ENCODE measurements around the gene RILPL2. TPM values are rescaled to one million over a fixed set of nuclear protein-coding genes. Genes with fewer than 3 reads are reported as not detected.
A peak's percentile ranks its signal among the peaks of the same experiment; 100 is the strongest.
"Not testable (repeated sequence)": the region's sequence is repeated elsewhere in the genome, so short reads cannot be mapped to it uniquely, and the experiment has no call there.

The RILPL2 gene
- total and polyA plus RNA-seq, 9 of the 15 experiments (the other 6 are each of a cell fraction or from before 2014, with no cell fraction given), result 0.61 to 5.8 (median 4.3) TPM

DNA sequence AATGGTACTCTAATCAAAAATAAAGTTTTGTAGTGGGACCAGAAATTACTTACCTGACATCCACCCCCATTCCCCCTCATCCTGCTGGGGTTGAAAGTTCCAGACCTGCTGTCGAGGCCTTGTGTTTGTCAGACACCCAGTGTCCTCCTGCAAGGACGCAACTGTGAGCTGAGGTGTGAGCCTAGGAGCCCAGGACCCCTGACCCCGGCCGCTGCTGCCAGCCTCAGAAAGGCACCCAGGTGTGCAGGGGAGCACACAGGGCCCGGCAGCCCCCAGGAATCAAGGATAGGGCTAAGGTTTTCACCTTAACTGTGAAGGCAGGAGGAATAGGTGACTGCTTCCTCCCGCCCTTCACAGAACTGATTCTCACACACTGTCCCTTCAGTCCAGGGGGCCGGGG lies 27.9 kb downstream of the RILPL2 start:
- H2AFZ ChIP-seq (ENCODE audit: low read depth, low read length); H3K27me3 ChIP-seq (ENCODE audit: control insufficient read depth in 2 of 2, insufficient read depth in 2 of 2, low read length in 2 of 2); DNase-seq (ENCODE audit: extremely low read depth in 1 of 4, low spot score in 3 of 4); intact Hi-C loops (cut with micrococcal nuclease); H3K4me3 ChIP-seq; H3K9ac ChIP-seq (ENCODE audit: insufficient read depth in 1 of 2, low read depth in 2 of 2, low read length in 2 of 2); H3K9me3 ChIP-seq (replicated peaks; ENCODE audit: control insufficient read depth, insufficient read depth, low read depth, low read length); in situ Hi-C loops (cut with MboI); H3K79me2 ChIP-seq (ENCODE audit: control insufficient read depth, insufficient read depth, low read length); H4K20me1 ChIP-seq (replicated peaks; ENCODE audit: control insufficient read depth, insufficient read depth, low read length); H3K27ac ChIP-seq (ENCODE audit: extremely low read depth, low read depth, low read length); FAIRE-seq; H3K9me1 ChIP-seq (ENCODE audit: control insufficient read depth, insufficient read depth, low read length); H3K4me1 ChIP-seq (replicated peaks in 1 of 2; ENCODE audit: control insufficient read depth in 2 of 2, insufficient read depth in 2 of 2, low read length in 2 of 2); CTCF ChIA-PET (ENCODE audit: low intra/inter-chr PET ratio); H3K4me2 ChIP-seq (ENCODE audit: insufficient read depth, low read length): not testable (repeated sequence)
- ATAC-seq, result peak; percentile 16
- TF ChIP-seq POLR2G (IDR thresholded peaks at IDR 0.05; ENCODE audit: low read depth, low read length), result peak; percentile 61; the same call in 1 of the 2 replicates
- peak; percentile 8; the same call in 1 of the 2 replicates for TF ChIP-seq SUPT5H (IDR thresholded peaks at IDR 0.05)
- TF ChIP-seq RBFOX2 (IDR thresholded peaks at IDR 0.05; ENCODE audit: low read depth, low read length), result 0 out of 2 replicates have a peak, but pooled peaks have one; percentile 20
- peak; percentile 21; the same call in 1 of the 2 replicates for TF ChIP-seq POLR2AphosphoS2 (IDR thresholded peaks at IDR 0.05; ENCODE audit: low read length)
- POLR2A ChIA-PET, result interaction anchor here (0.7 to 1.6 kb wide), 5 partner anchors 11 to 35 kb away, joined by 3 to 5 read pairs (median 4); no protein-coding TSS in a partner anchor
- WGBS (ENCODE audit: insufficient coverage, low coverage, missing lambda C conversion rate), result 90% methylated on average over 3 of the region's 7 CpGs
- TSS peak; percentile 64 for BruUV-seq (replicated peaks)
- peaks cover 49% of the 10 kb centered on the region for H3K36me3 ChIP-seq (ENCODE audit: control insufficient read depth, insufficient read depth, low read length)

- H3K27ac ChIP-seq (ENCODE audit: extremely low read depth, low read depth, low read length); H3K4me3 ChIP-seq; BruUV-seq (replicated peaks); in situ Hi-C loops (cut with MboI); H3K79me2 ChIP-seq (ENCODE audit: control insufficient read depth, insufficient read depth, low read length); DNase-seq (ENCODE audit: extremely low read depth in 1 of 4, low spot score in 3 of 4); H3K9me3 ChIP-seq (replicated peaks; ENCODE audit: control insufficient read depth, insufficient read depth, low read depth, low read length); H2AFZ ChIP-seq (ENCODE audit: low read depth, low read length); H3K9me1 ChIP-seq (ENCODE audit: control insufficient read depth, insufficient read depth, low read length); H3K27me3 ChIP-seq (ENCODE audit: control insufficient read depth in 2 of 2, insufficient read depth in 2 of 2, low read length in 2 of 2); H3K9ac ChIP-seq (ENCODE audit: insufficient read depth in 1 of 2, low read depth in 2 of 2, low read length in 2 of 2); intact Hi-C loops (cut with micrococcal nuclease); H3K4me2 ChIP-seq (ENCODE audit: insufficient read depth, low read length); H4K20me1 ChIP-seq (replicated peaks; ENCODE audit: control insufficient read depth, insufficient read depth, low read length); H3K4me1 ChIP-seq (replicated peaks in 1 of 2; ENCODE audit: control insufficient read depth in 2 of 2, insufficient read depth in 2 of 2, low read length in 2 of 2); CTCF ChIA-PET (ENCODE audit: low intra/inter-chr PET ratio): not testable (repeated sequence)
- WGBS (ENCODE audit: insufficient coverage, low coverage, missing lambda C conversion rate), result 55% methylated on average over 4 of the region's 15 CpGs
- POLR2A ChIA-PET, result interaction anchor here (0.6 to 2.6 kb wide), 3 partner anchors 8 to 14 kb away, joined by 3 to 9 read pairs (median 5); no protein-coding TSS in a partner anchor
- ATAC-seq, result peak; percentile 32
- FAIRE-seq, result peak; percentile 48
- H3K36me3 ChIP-seq (ENCODE audit: control insufficient read depth, insufficient read depth, low read length), result peaks cover 56% of the 10 kb centered on the region
- TF ChIP-seq RAD21 (CRISPR knock-in tag; conservative IDR thresholded peaks at IDR 0.05 in 1 of 2, IDR thresholded peaks at IDR 0.05 in 1 of 2), result 0 out of 4 replicates have a peak, but pooled peaks of 1 of the 2 experiments have one; percentile 6
Observed at GRCh38 chr12:123407934-123408333, 28.6 kb downstream of the RILPL2 start.

- H3K36me3 ChIP-seq (ENCODE audit: control insufficient read depth, insufficient read depth, low read length), result peaks cover 63% of the 10 kb centered on the region
- in situ Hi-C loops (cut with MboI); ATAC-seq; H3K4me2 ChIP-seq (ENCODE audit: insufficient read depth, low read length); BruUV-seq (replicated peaks); H3K4me1 ChIP-seq (replicated peaks in 1 of 2; ENCODE audit: control insufficient read depth in 2 of 2, insufficient read depth in 2 of 2, low read length in 2 of 2); H3K27me3 ChIP-seq (ENCODE audit: control insufficient read depth in 2 of 2, insufficient read depth in 2 of 2, low read length in 2 of 2); H2AFZ ChIP-seq (ENCODE audit: low read depth, low read length); H3K4me3 ChIP-seq; DNase-seq (ENCODE audit: extremely low read depth in 1 of 4, low spot score in 3 of 4); intact Hi-C loops (cut with micrococcal nuclease); H3K9me1 ChIP-seq (ENCODE audit: control insufficient read depth, insufficient read depth, low read length); H3K79me2 ChIP-seq (ENCODE audit: control insufficient read depth, insufficient read depth, low read length); H3K27ac ChIP-seq (ENCODE audit: extremely low read depth, low read depth, low read length); H3K9me3 ChIP-seq (replicated peaks; ENCODE audit: control insufficient read depth, insufficient read depth, low read depth, low read length); H3K9ac ChIP-seq (ENCODE audit: insufficient read depth in 1 of 2, low read depth in 2 of 2, low read length in 2 of 2); H4K20me1 ChIP-seq (replicated peaks; ENCODE audit: control insufficient read depth, insufficient read depth, low read length): not testable (repeated sequence)
- WGBS (ENCODE audit: insufficient coverage, low coverage, missing lambda C conversion rate), result 98% methylated on average over 5 of the region's 15 CpGs
- FAIRE-seq, result peak; percentile 80
- ChIA-PET POLR2A (interaction anchor here (0.6 to 2.6 kb wide), 6 partner anchors 8 to 16 kb away, joined by 3 to 9 read pairs (median 4); no protein-coding TSS in a partner anchor), CTCF (ENCODE audit: low intra/inter-chr PET ratio) (interaction anchor here (0.6 kb wide), 1 partner anchor 371 kb away, joined by 3 read pairs; no protein-coding TSS in a partner anchor)
Observed at GRCh38 chr12:123407269-123407668, 29.2 kb downstream of the RILPL2 start.

Measured in K562 (cell line).